ENCODE results near the gene LINS1.

Gene LINS1

DNA sequence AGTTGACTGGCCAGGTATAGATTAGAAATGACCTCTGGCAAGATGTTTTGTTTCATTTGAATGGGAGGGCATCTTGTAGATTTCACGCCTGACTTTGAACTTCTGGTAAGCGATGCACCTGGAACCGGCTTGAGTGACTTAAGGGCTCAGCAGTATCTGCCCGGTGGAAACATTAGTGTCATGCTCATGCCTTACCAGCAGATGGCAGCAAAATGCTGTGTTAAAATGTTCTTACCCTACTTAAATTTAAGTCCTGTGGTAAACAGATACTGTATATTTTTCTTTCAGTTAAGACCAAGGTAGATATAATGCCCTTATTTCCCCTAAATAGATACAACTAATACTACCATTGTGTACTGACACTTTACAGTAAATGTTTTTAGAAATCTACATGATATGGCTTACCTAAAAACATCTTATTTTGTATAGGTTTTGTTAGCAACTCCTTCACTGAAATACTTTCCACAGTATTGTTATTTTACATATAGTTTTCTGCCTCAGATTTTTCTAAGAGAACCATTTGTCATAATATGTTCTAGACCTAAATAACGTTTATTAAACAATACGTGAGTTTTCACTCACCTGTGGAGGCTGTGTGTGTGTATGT, 25.9 kb upstream of the LINS1 start:
- no peak overlapping the region for H3K4me3 ChIP-seq (ENCODE audit: low read depth, low read length)
- peak; percentile 70 for TF ChIP-seq CTCF (IDR thresholded peaks at IDR 0.05; ENCODE audit: borderline replicate concordance, insufficient read depth, low read depth, low read length)

DNA sequence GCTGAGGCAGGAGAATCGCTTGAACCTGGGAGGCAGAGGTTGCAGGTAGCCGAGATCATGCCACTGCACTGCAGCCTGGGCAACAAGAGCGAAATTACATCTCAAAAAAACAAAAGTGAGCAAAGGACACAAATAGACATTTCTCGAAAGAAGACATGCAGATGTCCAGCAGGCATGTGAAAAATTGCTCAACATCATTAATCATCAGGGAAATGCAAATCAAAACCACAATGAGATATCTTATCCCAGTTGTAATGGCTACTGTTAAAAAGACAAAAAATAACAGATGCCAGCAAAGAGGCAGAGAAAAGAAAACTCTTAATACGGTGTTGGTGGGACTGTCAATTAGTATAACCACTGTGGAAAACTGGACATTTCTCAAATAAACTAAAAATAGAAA, 21.3 kb upstream of the LINS1 start:
- no peak overlapping the region for H3K4me3 ChIP-seq (ENCODE audit: low read depth, low read length)

DNA sequence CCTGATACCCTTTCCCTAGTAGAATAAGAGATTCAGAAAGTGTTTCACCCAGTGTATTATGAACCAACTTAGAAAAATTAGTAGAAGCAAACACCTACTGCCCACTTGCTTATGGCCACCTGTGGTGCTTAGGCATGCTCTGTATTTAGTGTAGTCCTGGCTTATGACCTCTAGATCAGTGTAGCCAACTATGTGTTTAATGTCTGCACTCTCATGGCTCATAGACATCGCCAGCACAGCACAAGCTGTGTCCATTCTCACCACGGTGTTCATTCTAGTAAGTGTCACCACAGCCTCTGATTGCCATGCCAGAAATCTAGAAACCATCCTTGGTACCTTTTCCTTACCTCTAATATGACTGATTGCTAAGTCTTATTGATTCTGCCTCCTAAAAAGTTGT, 14.7 kb upstream of the LINS1 start:
- no peak for TF ChIP-seq CTCF (IDR thresholded peaks at IDR 0.05; ENCODE audit: borderline replicate concordance, insufficient read depth, low read depth, low read length)
- no peak overlapping the region for H3K4me3 ChIP-seq (ENCODE audit: low read depth, low read length)

More for the DNA sequence above, 21.3 kb upstream of the LINS1 start:
- no peak for TF ChIP-seq CTCF (IDR thresholded peaks at IDR 0.05; ENCODE audit: borderline replicate concordance, insufficient read depth, low read depth, low read length)

GRCh38 chr15:100615801-100616200, 13.8 kb upstream of the LINS1 start:
- no peak overlapping the region for H3K4me3 ChIP-seq (ENCODE audit: low read depth, low read length)
- TF ChIP-seq CTCF (IDR thresholded peaks at IDR 0.05; ENCODE audit: borderline replicate concordance, insufficient read depth, low read depth, low read length), result no peak

- no peak overlapping the region for H3K4me3 ChIP-seq (ENCODE audit: low read depth, low read length)
- no peak for TF ChIP-seq CTCF (IDR thresholded peaks at IDR 0.05; ENCODE audit: borderline replicate concordance, insufficient read depth, low read depth, low read length)
Observed at GRCh38 chr15:100614918-100615317, 12.9 kb upstream of the LINS1 start.

DNA sequence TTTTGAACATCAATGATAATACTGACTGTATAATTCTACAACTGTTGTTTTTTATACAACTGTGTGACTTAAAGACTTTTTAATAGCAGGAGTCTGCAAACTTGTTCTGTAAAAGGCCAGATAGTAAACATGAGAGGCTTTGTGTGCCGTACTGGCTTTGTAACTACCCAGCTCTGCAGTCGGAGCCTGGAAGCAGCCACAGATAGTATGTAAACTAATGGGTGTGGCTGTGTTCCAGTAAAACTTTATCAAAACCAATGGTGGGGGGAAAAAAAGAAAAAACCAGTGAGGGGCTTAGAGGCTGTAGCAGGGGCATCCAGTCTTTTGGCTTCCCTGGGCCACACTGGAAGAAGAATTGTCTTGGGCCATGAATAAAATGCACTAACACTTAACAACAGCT, 12.4 kb upstream of the LINS1 start:
- no peak overlapping the region for H3K4me3 ChIP-seq (ENCODE audit: low read depth, low read length)
- TF ChIP-seq CTCF (IDR thresholded peaks at IDR 0.05; ENCODE audit: borderline replicate concordance, insufficient read depth, low read depth, low read length), result no peak

DNA sequence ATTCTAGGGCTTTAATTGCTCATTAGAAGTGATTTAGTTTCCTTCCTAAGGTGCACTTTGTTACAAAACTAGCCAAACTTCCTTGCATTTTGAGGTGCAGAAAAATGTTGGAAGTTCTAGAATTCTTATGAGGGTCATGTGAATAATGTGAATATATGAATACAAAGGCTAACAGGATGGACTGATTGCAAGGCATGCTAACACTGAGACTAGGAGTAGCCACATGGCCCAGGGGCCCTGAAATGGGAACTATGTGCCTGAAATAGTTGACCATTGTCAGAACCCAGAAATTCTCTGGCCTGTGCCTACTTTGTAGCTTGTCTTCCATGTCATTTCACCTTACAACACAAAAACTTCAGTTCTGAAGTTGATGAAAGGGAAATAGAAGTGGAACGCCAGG, 11.2 kb upstream of the LINS1 start:
- no peak for TF ChIP-seq CTCF (IDR thresholded peaks at IDR 0.05; ENCODE audit: borderline replicate concordance, insufficient read depth, low read depth, low read length)
- no peak overlapping the region for H3K4me3 ChIP-seq (ENCODE audit: low read depth, low read length)

All from GM12875 (cell line).